HepG2 (cell line): ENCODE measurements around the gene PRDM11.

ENCODE experiments used
- HNF4A ChIP-seq: sonication (generic); formaldehyde crosslinking; IDR thresholded peaks from 2 replicates; pipeline ENCODE4 v1.4.0; 2020; ENCODE audit warnings: missing genetic modification reagents
- MAFK ChIP-seq, 2 experiments: IDR thresholded peaks in 1 of 2; conservative IDR thresholded peaks in 1 of 2; 2 replicates each; pipeline ENCODE4 v1.6.1; 2011; ENCODE audit warnings: improper control_type of control experiment in 2 of 2, low read length in 2 of 2
- PHB2 ChIP-seq: fragments of 450-650 bp; IDR thresholded peaks from 2 replicates; pipeline ENCODE4 v1.6.1; 2018; ENCODE audit not compliant: partially characterized antibody
- SMAD1 ChIP-seq: sonication (generic); formaldehyde crosslinking; IDR thresholded peaks from 2 replicates; pipeline ENCODE4 v1.4.0; 2020; ENCODE audit warnings: missing genetic modification reagents, low read depth, mild to moderate bottlenecking, borderline replicate concordance
- SMAD3 ChIP-seq: sonication (generic); formaldehyde crosslinking; IDR thresholded peaks from 2 replicates; pipeline ENCODE4 v1.4.0; 2020; ENCODE audit warnings: missing genetic modification reagents
- U2AF2 ChIP-seq: fragments of 200-400 bp; formaldehyde crosslinking; IDR thresholded peaks from 2 replicates; pipeline ENCODE4 v1.6.1; 2017; ENCODE audit warnings: low read depth, mild to moderate bottlenecking, low read length
- ZNF530 ChIP-seq: sonication (generic); formaldehyde crosslinking; IDR thresholded peaks from 2 replicates; pipeline ENCODE4 v1.5.0; 2020; ENCODE audit warnings: low read depth, mild to moderate bottlenecking, missing genetic modification reagents
- ZNF878 ChIP-seq: sonication (generic); formaldehyde crosslinking; IDR thresholded peaks from 2 replicates; pipeline ENCODE4 v1.8.1; 2023; ENCODE audit warnings: mild to moderate bottlenecking, missing genetic modification reagents, moderate library complexity
- TF ChIP-seq, protein P1 (sequence below): IDR thresholded peaks from 2 replicates; pipeline ENCODE4 v1.6.1; 2016; ENCODE audit warnings: missing compliant biosample characterization, missing genetic modification reagents, borderline replicate concordance
- TF ChIP-seq, protein P2 (sequence below): sonication (generic); formaldehyde crosslinking; IDR thresholded peaks from 2 replicates; pipeline ENCODE4 v1.5.1; 2020; ENCODE audit warnings: mild to moderate bottlenecking, missing genetic modification reagents, moderate library complexity

DNA sequence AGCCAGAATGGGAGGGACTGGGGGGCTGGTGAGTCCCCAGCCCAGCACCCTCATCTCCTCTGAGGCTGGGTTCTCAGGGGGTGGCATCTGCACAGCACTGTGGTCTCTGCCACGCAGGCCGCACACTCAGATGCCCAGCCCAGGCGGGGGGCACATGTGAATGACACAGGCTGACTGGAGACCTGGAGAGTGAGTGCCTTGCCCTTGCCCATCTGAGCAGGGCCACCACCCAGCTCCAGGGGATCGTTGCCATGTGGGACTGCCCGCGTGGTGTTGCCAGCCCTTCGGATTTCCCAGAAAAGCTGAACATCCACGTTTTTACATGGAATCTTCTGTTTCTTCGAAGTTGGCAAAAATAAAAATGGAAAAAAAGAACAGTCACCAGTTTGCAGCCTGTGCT, 18.9 kb downstream of the PRDM11 start:
- TF ChIP-seq, protein P1, sequence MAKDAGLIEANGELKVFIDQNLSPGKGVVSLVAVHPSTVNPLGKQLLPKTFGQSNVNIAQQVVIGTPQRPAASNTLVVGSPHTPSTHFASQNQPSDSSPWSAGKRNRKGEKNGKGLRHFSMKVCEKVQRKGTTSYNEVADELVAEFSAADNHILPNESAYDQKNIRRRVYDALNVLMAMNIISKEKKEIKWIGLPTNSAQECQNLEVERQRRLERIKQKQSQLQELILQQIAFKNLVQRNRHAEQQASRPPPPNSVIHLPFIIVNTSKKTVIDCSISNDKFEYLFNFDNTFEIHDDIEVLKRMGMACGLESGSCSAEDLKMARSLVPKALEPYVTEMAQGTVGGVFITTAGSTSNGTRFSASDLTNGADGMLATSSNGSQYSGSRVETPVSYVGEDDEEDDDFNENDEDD = no peak
- no peak for TF ChIP-seq MAFK (conservative IDR thresholded peaks at IDR 0.05 in 1 of 2, IDR thresholded peaks at IDR 0.05 in 1 of 2; ENCODE audit: low read length in 2 of 2)
- TF ChIP-seq SMAD1 (CRISPR knock-in tag) = no peak
- TF ChIP-seq HNF4A (CRISPR knock-in tag) = no peak
- TF ChIP-seq ZNF530 (CRISPR knock-in tag) = no peak
- TF ChIP-seq, protein P2, sequence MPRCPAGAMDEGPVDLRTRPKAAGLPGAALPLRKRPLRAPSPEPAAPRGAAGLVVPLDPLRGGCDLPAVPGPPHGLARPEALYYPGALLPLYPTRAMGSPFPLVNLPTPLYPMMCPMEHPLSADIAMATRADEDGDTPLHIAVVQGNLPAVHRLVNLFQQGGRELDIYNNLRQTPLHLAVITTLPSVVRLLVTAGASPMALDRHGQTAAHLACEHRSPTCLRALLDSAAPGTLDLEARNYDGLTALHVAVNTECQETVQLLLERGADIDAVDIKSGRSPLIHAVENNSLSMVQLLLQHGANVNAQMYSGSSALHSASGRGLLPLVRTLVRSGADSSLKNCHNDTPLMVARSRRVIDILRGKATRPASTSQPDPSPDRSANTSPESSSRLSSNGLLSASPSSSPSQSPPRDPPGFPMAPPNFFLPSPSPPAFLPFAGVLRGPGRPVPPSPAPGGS (CRISPR knock-in tag) = no peak
- TF ChIP-seq PHB2 = no peak
- TF ChIP-seq SMAD3 (CRISPR knock-in tag) = no peak
- no peak for TF ChIP-seq ZNF878
- TF ChIP-seq U2AF2 = no peak
